Stimulated activated naive CD8-positive, alpha-beta T cell treated with anti-CD3 and anti-CD28 coated beads, Interleukin-15, Interleukin-2, amounts not matched to agents 100 ng/mL and 50 ng/mL, for 24 hours (primary cell): Measurements from ENCODE around the gene ATP2B3.

Experiments used
- H3K27ac Mint-ChIP-seq: one replicate; pipeline ENCODE4 v1.8.0; 2021; ENCODE audit warnings: mild to moderate bottlenecking, mixed read lengths
- H3K27me3 Mint-ChIP-seq: one replicate; pipeline ENCODE4 v1.8.0; 2021; ENCODE audit warnings: mixed read lengths
- H3K36me3 Mint-ChIP-seq: one replicate; pipeline ENCODE4 v1.8.0; 2021; ENCODE audit warnings: low read depth, mixed read lengths
- H3K4me1 Mint-ChIP-seq: one replicate; pipeline ENCODE4 v1.8.0; 2021; ENCODE audit warnings: low read depth, mixed read lengths
- H3K4me3 Mint-ChIP-seq: one replicate; pipeline ENCODE4 v1.8.0; 2021; ENCODE audit warnings: mild to moderate bottlenecking, mixed read lengths
- H3K9me3 Mint-ChIP-seq: one replicate; pipeline ENCODE4 v1.8.0; 2021; ENCODE audit warnings: mixed read lengths

Gene ATP2B3

DNA sequence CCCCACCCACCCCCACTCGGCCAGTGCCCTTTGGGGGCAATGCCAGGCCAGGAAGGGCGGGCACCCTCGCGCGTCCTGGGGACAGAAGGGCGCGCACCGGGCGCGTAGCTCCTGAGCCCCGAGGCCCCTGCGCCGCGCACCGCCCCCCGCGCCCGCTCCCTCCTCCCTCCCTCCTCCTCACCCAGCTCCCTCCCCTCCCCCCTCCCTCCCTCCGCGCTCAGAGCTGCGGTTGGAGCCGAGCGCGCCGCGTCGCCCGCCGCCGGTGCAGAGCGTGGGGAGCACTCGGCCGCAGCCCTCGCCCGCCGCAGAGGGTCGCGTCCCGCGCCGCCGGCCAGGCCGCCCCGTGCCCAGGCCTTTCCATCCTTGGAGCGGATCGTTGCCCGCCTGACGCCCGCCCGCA lies at the start of gene ATP2B3:
Gene ATP2B3 (plus strand): TSS at position 220 of the 400 bp plus-strand sequence. CDS start 18,606 bp downstream, outside the sequence.
- H3K9me3 Mint-ChIP-seq: no peaks in the 10 kb centered on the region
- no peak within 1 kb of the TSS for H3K27ac Mint-ChIP-seq
- H3K36me3 Mint-ChIP-seq: no peaks in the 10 kb centered on the region
- H3K27me3 Mint-ChIP-seq: peaks cover 17% of the 10 kb centered on the region
- no peaks in the 10 kb centered on the region for H3K4me1 Mint-ChIP-seq
- no peak within 1 kb of the TSS for H3K4me3 Mint-ChIP-seq

DNA sequence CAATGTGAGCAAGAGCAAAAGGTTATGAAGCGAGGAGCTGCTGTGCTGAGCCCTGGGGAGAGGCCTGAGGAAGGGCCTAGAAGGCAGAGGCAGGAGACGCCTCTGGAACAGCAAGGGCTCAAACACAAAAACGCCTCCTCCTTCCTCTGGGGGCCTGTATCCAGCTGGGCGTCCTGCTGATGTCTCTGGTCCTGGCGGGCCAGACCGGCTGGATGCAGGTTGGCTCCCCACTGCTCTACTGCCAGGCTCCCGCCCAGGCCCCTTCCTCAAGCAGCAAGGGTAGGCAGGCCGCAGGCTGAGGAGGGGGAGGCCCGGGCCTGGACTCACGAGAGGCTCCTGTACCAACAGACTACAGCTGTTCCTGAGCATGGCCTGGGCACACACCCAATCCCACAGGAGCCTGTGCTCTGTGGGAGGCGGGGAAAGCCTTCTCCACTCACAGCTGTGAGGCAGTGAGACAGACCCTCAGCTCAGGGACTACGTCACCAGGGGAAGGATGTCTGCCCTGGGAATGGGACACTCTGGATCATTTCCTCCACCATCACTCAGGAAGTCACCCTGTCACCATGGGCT lies 49.3 kb upstream of the ATP2B3 start:
- peak overlapping the region; percentile 20 for H3K4me3 Mint-ChIP-seq
- no peaks in the 10 kb centered on the region for H3K27me3 Mint-ChIP-seq
- H3K9me3 Mint-ChIP-seq: no peaks in the 10 kb centered on the region
- H3K27ac Mint-ChIP-seq: no peak overlapping the region
- peaks cover 4% of the 10 kb centered on the region for H3K4me1 Mint-ChIP-seq
- H3K36me3 Mint-ChIP-seq: peaks cover 8% of the 10 kb centered on the region

DNA sequence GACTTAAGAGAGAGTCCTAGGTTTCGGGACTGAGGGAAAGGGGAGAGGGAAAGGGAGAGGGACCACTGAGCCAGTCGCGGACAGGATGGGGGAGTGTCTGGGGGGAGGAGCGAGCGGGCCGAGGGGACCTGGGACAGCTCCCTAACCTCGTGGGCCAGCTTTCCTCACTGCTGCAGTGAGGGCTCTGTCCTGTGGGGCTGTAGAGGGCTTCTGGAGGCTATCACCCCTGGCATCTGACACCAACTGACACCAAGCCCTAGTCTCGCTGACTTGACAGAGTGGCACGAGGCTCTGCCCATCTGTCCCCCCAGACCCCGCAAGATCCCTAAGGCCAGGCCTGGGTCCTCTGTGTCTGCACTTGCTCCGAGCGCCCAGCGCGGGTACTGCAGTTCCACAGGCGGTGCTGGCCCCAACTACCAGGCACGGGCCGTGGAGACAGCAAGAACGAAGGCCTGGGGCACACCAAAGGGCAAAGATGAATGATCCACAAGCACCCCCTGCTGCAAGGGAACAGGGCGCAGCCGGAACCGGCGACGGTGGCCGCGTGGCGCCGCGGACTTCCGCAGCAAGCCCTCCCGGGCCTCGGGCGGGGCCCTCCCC lies 47.5 kb upstream of the ATP2B3 start:
- Mint-ChIP-seq H3K4me3 (peak overlapping the region; percentile 85), H3K4me1 (peaks cover 7% of the 10 kb centered on the region), H3K9me3 (no peaks in the 10 kb centered on the region), H3K27me3 (no peaks in the 10 kb centered on the region), H3K36me3 (peaks cover 8% of the 10 kb centered on the region), H3K27ac (peak overlapping the region; percentile 76)

DNA sequence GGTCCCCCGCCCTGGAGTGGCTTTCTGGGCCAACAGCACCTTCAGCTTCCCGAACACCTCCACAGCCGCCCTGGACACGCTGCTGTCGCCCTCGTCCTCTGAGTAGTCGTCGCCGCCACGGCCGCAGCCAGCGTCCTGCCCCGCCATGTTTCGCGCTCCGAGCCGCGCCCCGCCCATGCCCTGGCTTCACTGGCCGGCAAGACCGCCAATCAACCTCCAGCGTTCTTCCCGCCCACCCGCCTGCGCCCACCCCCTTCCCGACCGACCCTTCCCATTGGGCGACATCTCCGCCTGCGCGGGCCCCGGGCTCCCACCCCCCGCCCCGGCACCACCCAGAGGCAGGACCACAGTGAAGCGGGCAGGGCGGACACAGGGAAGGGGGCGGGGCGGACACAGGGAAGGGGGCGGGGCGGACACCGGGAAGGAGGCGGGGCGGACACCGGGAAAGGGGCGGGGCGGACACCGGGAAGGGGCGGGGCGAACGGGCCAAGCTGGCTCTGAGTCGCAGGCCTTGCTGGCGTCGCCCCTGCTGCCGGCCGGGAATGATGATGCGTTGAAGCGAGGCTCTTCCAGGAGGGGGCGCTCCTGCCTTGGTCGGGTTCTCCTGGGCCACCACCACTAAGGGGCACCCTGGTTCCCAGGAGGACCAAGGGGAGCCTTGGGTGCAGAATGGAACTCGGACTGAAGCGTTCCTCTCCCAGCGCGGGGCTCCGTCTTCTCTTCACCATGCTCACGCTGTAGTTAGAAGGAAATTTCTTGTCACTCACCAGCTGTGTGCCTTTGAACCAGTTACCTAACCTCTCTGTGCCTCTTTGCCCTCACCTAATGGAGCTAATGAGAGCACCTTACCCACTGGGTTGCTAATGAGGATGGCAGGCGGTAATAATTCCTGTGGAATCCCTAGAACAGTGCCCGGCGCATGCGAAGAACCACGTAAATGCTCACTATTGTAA lies 46.8 kb upstream of the ATP2B3 start, which contains the start of gene HAUS7:
Gene HAUS7 (minus strand): TSS at position 166 of the 953 bp plus-strand sequence. CDS start 19 bp downstream, at position 147.
- peak within 1 kb of the TSS; percentile 85 for H3K4me3 Mint-ChIP-seq
- no peaks in the 10 kb centered on the region for H3K9me3 Mint-ChIP-seq
- H3K36me3 Mint-ChIP-seq: peaks cover 8% of the 10 kb centered on the region
- H3K27ac Mint-ChIP-seq: peak within 1 kb of the TSS; percentile 76
- peaks cover 7% of the 10 kb centered on the region for H3K4me1 Mint-ChIP-seq
- no peaks in the 10 kb centered on the region for H3K27me3 Mint-ChIP-seq

GRCh38 chrX:153471663-153472280 lies 45.7 kb upstream of the ATP2B3 start:
- H3K9me3 Mint-ChIP-seq: no peaks in the 10 kb centered on the region
- no peak overlapping the region for H3K4me3 Mint-ChIP-seq
- H3K36me3 Mint-ChIP-seq: peaks cover 8% of the 10 kb centered on the region
- no peaks in the 10 kb centered on the region for H3K27me3 Mint-ChIP-seq
- H3K27ac Mint-ChIP-seq: peak overlapping the region; percentile 45
- peaks cover 7% of the 10 kb centered on the region for H3K4me1 Mint-ChIP-seq

GRCh38 chrX:153473126-153473525 lies 44.3 kb upstream of the ATP2B3 start:
- no peaks in the 10 kb centered on the region for H3K27me3 Mint-ChIP-seq
- no peak overlapping the region for H3K4me3 Mint-ChIP-seq

DNA sequence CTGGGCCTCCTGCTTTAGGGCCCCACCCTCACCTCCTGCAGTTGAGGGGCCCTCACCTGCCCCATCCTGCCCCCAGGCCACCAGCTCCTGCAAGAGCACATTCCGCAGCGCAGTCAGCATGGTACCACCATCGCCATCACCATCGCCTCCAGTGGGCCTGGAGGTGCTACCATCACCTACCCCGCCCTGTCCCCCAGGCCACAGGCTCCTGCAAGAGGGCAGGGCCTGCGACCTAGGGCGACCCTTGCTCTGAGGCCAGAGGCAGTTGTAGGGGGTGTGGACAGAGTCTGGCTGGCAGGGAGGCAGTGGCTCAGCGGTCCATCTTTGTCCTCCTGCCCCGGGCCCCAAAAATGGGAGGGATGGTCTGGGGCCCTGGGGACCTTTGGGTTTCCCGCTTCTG lies 43.2 kb upstream of the ATP2B3 start:
- no peak overlapping the region for H3K4me3 Mint-ChIP-seq
- no peaks in the 10 kb centered on the region for H3K27me3 Mint-ChIP-seq
- no peak overlapping the region for H3K27ac Mint-ChIP-seq
- no peaks in the 10 kb centered on the region for H3K9me3 Mint-ChIP-seq
- peaks cover 3% of the 10 kb centered on the region for H3K4me1 Mint-ChIP-seq
- no peaks in the 10 kb centered on the region for H3K36me3 Mint-ChIP-seq

More at GRCh38 chrX:153473126-153473525, 44.3 kb upstream of the ATP2B3 start:
- no peaks in the 10 kb centered on the region for H3K9me3 Mint-ChIP-seq
- H3K4me1 Mint-ChIP-seq: peaks cover 7% of the 10 kb centered on the region
- H3K27ac Mint-ChIP-seq: no peak overlapping the region
- no peaks in the 10 kb centered on the region for H3K36me3 Mint-ChIP-seq

GRCh38 chrX:153474718-153475117 lies 42.7 kb upstream of the ATP2B3 start:
- H3K27me3 Mint-ChIP-seq: no peaks in the 10 kb centered on the region
- H3K27ac Mint-ChIP-seq: no peak overlapping the region
- no peak overlapping the region for H3K4me3 Mint-ChIP-seq
- no peaks in the 10 kb centered on the region for H3K9me3 Mint-ChIP-seq
- peaks cover 3% of the 10 kb centered on the region for H3K4me1 Mint-ChIP-seq
- H3K36me3 Mint-ChIP-seq: no peaks in the 10 kb centered on the region

- H3K4me3 Mint-ChIP-seq: no peak overlapping the region
- no peaks in the 10 kb centered on the region for H3K27me3 Mint-ChIP-seq
- peaks cover 3% of the 10 kb centered on the region for H3K4me1 Mint-ChIP-seq
- no peaks in the 10 kb centered on the region for H3K9me3 Mint-ChIP-seq
- H3K27ac Mint-ChIP-seq: no peak overlapping the region
- H3K36me3 Mint-ChIP-seq: no peaks in the 10 kb centered on the region
Measured at GRCh38 chrX:153475271-153475670, 42.2 kb upstream of the ATP2B3 start.

DNA sequence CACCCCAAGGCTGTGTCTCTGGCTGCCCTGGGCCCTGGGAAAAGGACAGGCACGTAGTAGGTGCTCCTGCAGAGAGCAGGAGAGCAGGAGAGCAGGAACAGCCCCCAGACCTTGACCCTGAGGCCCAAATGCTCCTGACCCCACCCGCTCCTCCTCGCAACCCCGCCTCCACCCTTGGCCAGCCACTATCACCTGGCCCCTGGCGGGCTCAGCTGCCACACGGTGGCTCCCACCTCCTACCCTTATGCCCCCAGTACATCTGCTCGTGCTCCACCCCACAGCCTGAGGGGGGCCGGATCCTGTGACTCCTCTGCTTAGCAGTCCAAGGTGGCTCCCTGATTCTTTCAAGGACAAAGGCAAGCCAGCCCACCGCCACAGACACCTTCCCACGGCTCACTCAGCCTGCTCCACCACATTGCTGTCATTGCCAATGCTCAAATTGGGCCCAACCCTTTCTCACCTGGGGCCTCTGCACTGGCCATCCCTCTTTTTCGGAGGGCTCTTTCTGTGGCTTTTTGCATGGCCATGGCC lies 41.6 kb upstream of the ATP2B3 start:
- no peaks in the 10 kb centered on the region for H3K9me3 Mint-ChIP-seq
- H3K27ac Mint-ChIP-seq: no peak overlapping the region
- no peaks in the 10 kb centered on the region for H3K27me3 Mint-ChIP-seq
- no peak overlapping the region for H3K4me3 Mint-ChIP-seq
- peaks cover 3% of the 10 kb centered on the region for H3K4me1 Mint-ChIP-seq
- H3K36me3 Mint-ChIP-seq: no peaks in the 10 kb centered on the region

- H3K4me1 Mint-ChIP-seq: peaks cover 3% of the 10 kb centered on the region
- H3K27me3 Mint-ChIP-seq: no peaks in the 10 kb centered on the region
- no peaks in the 10 kb centered on the region for H3K36me3 Mint-ChIP-seq
- H3K9me3 Mint-ChIP-seq: no peaks in the 10 kb centered on the region
- no peak overlapping the region for H3K4me3 Mint-ChIP-seq
- no peak overlapping the region for H3K27ac Mint-ChIP-seq
Measured at GRCh38 chrX:153476666-153477363, 40.6 kb upstream of the ATP2B3 start.

- no peaks in the 10 kb centered on the region for H3K27me3 Mint-ChIP-seq
- H3K9me3 Mint-ChIP-seq: no peaks in the 10 kb centered on the region
- H3K36me3 Mint-ChIP-seq: no peaks in the 10 kb centered on the region
- H3K4me1 Mint-ChIP-seq: peaks cover 3% of the 10 kb centered on the region
- no peak overlapping the region for H3K4me3 Mint-ChIP-seq
- no peak overlapping the region for H3K27ac Mint-ChIP-seq
Measured at GRCh38 chrX:153477364-153477857, 40.0 kb upstream of the ATP2B3 start.

GRCh38 chrX:153477901-153478300 lies 39.5 kb upstream of the ATP2B3 start:
- Mint-ChIP-seq H3K27ac (no peak overlapping the region), H3K4me3 (no peak overlapping the region), H3K36me3 (no peaks in the 10 kb centered on the region), H3K4me1 (peaks cover 3% of the 10 kb centered on the region), H3K9me3 (no peaks in the 10 kb centered on the region), H3K27me3 (no peaks in the 10 kb centered on the region)

GRCh38 chrX:153478746-153479145 lies 38.7 kb upstream of the ATP2B3 start:
- H3K36me3 Mint-ChIP-seq: no peaks in the 10 kb centered on the region
- no peaks in the 10 kb centered on the region for H3K9me3 Mint-ChIP-seq
- no peaks in the 10 kb centered on the region for H3K27me3 Mint-ChIP-seq
- H3K27ac Mint-ChIP-seq: no peak overlapping the region
- H3K4me1 Mint-ChIP-seq: no peaks in the 10 kb centered on the region
- no peak overlapping the region for H3K4me3 Mint-ChIP-seq
